Glutamatergic neuron (in vitro differentiated cells): ENCODE results near the gene MSRB3. TPM values are rescaled to one million over a fixed set of nuclear protein-coding genes. Genes with fewer than 3 reads are reported as not detected.

ENCODE experiments used
- DNase-seq: peaks from one replicate; pipeline ENCODE4 v3.0.0; 2022
- H3K27ac Mint-ChIP-seq: one replicate; pipeline ENCODE4 v1.8.0; 2020; ENCODE audit warnings: mild to moderate bottlenecking, mixed read lengths, inconsistent platforms; ENCODE audit not compliant: unreplicated experiment
- H3K27me3 Mint-ChIP-seq: one replicate; pipeline ENCODE4 v1.8.0; 2020; ENCODE audit warnings: mild to moderate bottlenecking, moderate library complexity, mixed read lengths, inconsistent platforms; ENCODE audit not compliant: unreplicated experiment
- H3K36me3 Mint-ChIP-seq: one replicate; pipeline ENCODE4 v1.8.0; 2020; ENCODE audit warnings: mild to moderate bottlenecking, mixed read lengths, inconsistent platforms; ENCODE audit not compliant: unreplicated experiment
- H3K4me1 Mint-ChIP-seq: one replicate; pipeline ENCODE4 v1.8.0; 2020; ENCODE audit warnings: mild to moderate bottlenecking, low read depth, mixed read lengths, inconsistent platforms; ENCODE audit not compliant: unreplicated experiment
- H3K4me3 Mint-ChIP-seq: one replicate; pipeline ENCODE4 v1.8.0; 2020; ENCODE audit warnings: mild to moderate bottlenecking, mixed read lengths, inconsistent platforms; ENCODE audit not compliant: unreplicated experiment
- H3K9me3 Mint-ChIP-seq: one replicate; pipeline ENCODE4 v1.8.0; 2020; ENCODE audit warnings: mild to moderate bottlenecking, moderate library complexity, mixed read lengths, inconsistent platforms; ENCODE audit not compliant: unreplicated experiment
- CTCF ChIP-seq: fragments of 200-600 bp; sonication (generic); IDR thresholded peaks from one replicate; pipeline ENCODE4 v1.5.0; 2021; ENCODE audit not compliant: partially characterized antibody, unreplicated experiment
- total RNA-seq: library from RNA; stranded (reverse); fragmentation: NEBNext Ultra II Directional; extraction: Animal tissue kit (Norgen Biotek cat#: 25700); gene quantifications from one replicate; pipeline ENCODE4 v1.2.1, GENCODE V29; 2021; ENCODE audit not compliant: unreplicated experiment

The MSRB3 gene
- total RNA-seq, 1 donor from 2014 or later: 1.6 TPM

- H3K4me1 Mint-ChIP-seq: no peaks in the 10 kb centered on the region
- H3K27me3 Mint-ChIP-seq: no peaks in the 10 kb centered on the region
- DNase-seq: no peak
- TF ChIP-seq CTCF: no peak
- H3K4me3 Mint-ChIP-seq: no peak overlapping the region
- no peaks in the 10 kb centered on the region for H3K36me3 Mint-ChIP-seq
- no peaks in the 10 kb centered on the region for H3K9me3 Mint-ChIP-seq
- no peak overlapping the region for H3K27ac Mint-ChIP-seq
Observed at GRCh38 chr12:65263777-65264176, 14.7 kb upstream of the MSRB3 start.

GRCh38 chr12:65266408-65266807, 12.1 kb upstream of the MSRB3 start:
- Mint-ChIP-seq H3K36me3 (no peaks in the 10 kb centered on the region), H3K4me1 (no peaks in the 10 kb centered on the region), H3K4me3 (no peak overlapping the region), H3K27ac (no peak overlapping the region), H3K27me3 (no peaks in the 10 kb centered on the region), H3K9me3 (no peaks in the 10 kb centered on the region)
- TF ChIP-seq CTCF: no peak
- DNase-seq: no peak

- no peaks in the 10 kb centered on the region for H3K36me3 Mint-ChIP-seq
- no peak for TF ChIP-seq CTCF
- no peaks in the 10 kb centered on the region for H3K27me3 Mint-ChIP-seq
- H3K4me1 Mint-ChIP-seq: no peaks in the 10 kb centered on the region
- H3K27ac Mint-ChIP-seq: no peak overlapping the region
- H3K4me3 Mint-ChIP-seq: no peak overlapping the region
- H3K9me3 Mint-ChIP-seq: no peaks in the 10 kb centered on the region
- DNase-seq: no peak
Observed at GRCh38 chr12:65269603-65270002, 8.9 kb upstream of the MSRB3 start.

- peaks cover 6% of the 10 kb centered on the region for H3K27me3 Mint-ChIP-seq
- H3K4me3 Mint-ChIP-seq: no peak overlapping the region
- H3K9me3 Mint-ChIP-seq: no peaks in the 10 kb centered on the region
- no peak overlapping the region for H3K27ac Mint-ChIP-seq
- H3K36me3 Mint-ChIP-seq: no peaks in the 10 kb centered on the region
- TF ChIP-seq CTCF: no peak
- no peak for DNase-seq
- H3K4me1 Mint-ChIP-seq: no peaks in the 10 kb centered on the region
Observed at GRCh38 chr12:65274602-65275272, 3.7 kb upstream of the MSRB3 start.

GRCh38 chr12:65275627-65276026, 2.9 kb upstream of the MSRB3 start:
- Mint-ChIP-seq H3K27ac (no peak overlapping the region), H3K4me3 (no peak overlapping the region), H3K27me3 (peaks cover 6% of the 10 kb centered on the region), H3K4me1 (no peaks in the 10 kb centered on the region), H3K9me3 (no peaks in the 10 kb centered on the region), H3K36me3 (no peaks in the 10 kb centered on the region)
- no peak for DNase-seq
- no peak for TF ChIP-seq CTCF
